ENCODE results near the gene ZNF236. TPM values are rescaled to one million over a fixed set of nuclear protein-coding genes. Genes with fewer than 3 reads are reported as not detected.

Gene ZNF236
- polyA plus RNA-seq, 3 donors: 1.7 to 6.5 (median 2.4) TPM

- TF ChIP-seq, protein P1, sequence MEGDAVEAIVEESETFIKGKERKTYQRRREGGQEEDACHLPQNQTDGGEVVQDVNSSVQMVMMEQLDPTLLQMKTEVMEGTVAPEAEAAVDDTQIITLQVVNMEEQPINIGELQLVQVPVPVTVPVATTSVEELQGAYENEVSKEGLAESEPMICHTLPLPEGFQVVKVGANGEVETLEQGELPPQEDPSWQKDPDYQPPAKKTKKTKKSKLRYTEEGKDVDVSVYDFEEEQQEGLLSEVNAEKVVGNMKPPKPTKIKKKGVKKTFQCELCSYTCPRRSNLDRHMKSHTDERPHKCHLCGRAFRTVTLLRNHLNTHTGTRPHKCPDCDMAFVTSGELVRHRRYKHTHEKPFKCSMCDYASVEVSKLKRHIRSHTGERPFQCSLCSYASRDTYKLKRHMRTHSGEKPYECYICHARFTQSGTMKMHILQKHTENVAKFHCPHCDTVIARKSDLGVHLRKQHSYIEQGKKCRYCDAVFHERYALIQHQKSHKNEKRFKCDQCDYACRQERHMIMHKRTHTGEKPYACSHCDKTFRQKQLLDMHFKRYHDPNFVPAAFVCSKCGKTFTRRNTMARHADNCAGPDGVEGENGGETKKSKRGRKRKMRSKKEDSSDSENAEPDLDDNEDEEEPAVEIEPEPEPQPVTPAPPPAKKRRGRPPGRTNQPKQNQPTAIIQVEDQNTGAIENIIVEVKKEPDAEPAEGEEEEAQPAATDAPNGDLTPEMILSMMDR (IDR thresholded peaks at IDR 0.05): no peak
- Mint-ChIP-seq H3K27me3 (ENCODE audit: low read depth in 3 of 3) (no peaks in the 10 kb centered on the region), H3K27ac (peak overlapping the region; percentile 92 to 98 (median 94)), H3K36me3 (peaks cover 29 to 30% of the 10 kb centered on the region in 2 donors), H3K4me3 (peak overlapping the region; percentile 67 to 84), H3K9me3 (no peaks in the 10 kb centered on the region), H3K4me1 (peaks cover 48% of the 10 kb centered on the region)
- WGBS (ENCODE audit: insufficient coverage): 31% methylated on average over 29 of the region's 29 CpGs
- H3K4me2 ChIP-seq (replicated peaks; ENCODE audit: extremely low read depth, low read length, poor library complexity, severe bottlenecking): peak overlapping the region; percentile 84
- H3K4me3 ChIP-seq (replicated peaks in 1 of 3; ENCODE audit: low read depth in 2 of 3, low read length in 3 of 3): peak overlapping the region in 1 of 3 experiments; percentile 75
- intact Hi-C loops (cut with micrococcal nuclease): loop anchor here in 1 of 2 donors (10.0 kb wide), 1 partner anchor 98 kb away; no protein-coding TSS in a partner anchor
- peak overlapping the region; percentile 50 for H2AFZ ChIP-seq (ENCODE audit: insufficient read depth, low read depth, low read length, poor library complexity, severe bottlenecking)
- peaks cover 47 to 52% of the 10 kb centered on the region in 2 donors for H3K4me1 ChIP-seq (ENCODE audit: control insufficient read depth in 1 of 2, insufficient read depth in 2 of 2, low read length in 2 of 2)
- no peaks in the 10 kb centered on the region for H3K27me3 ChIP-seq (ENCODE audit: control insufficient read depth in 2 of 2, insufficient read depth in 2 of 2, low read length in 2 of 2)
- peaks cover 13% of the 10 kb centered on the region for H3K79me2 ChIP-seq (ENCODE audit: insufficient read depth, low read length)
- H3K9me3 ChIP-seq (replicated peaks in 1 of 2; ENCODE audit: control insufficient read depth in 1 of 2, insufficient read depth in 1 of 2, low read length in 2 of 2): no peaks in the 10 kb centered on the region
- peaks cover 19 to 32% of the 10 kb centered on the region in 2 donors for H3K36me3 ChIP-seq (replicated peaks in 1 of 2; ENCODE audit: control insufficient read depth in 1 of 2, insufficient read depth in 2 of 2, low read length in 2 of 2)
- H3K9ac ChIP-seq (ENCODE audit: insufficient read depth, low read length, poor library complexity, severe bottlenecking): peak overlapping the region; percentile 52
- peak overlapping the region; percentile 82 to 95 for H3K27ac ChIP-seq (ENCODE audit: low read depth in 1 of 2, low read length in 2 of 2)
- DNase-seq: peak; percentile 55 to 67 (median 64)
- H4K20me1 ChIP-seq (ENCODE audit: insufficient read depth, low read length): no peaks in the 10 kb centered on the region
These were observed 184.2 kb downstream of the ZNF236 start for GRCh38 chr18:77006305-77007175.

GRCh38 chr18:77007251-77007650 is 184.9 kb downstream of the ZNF236 start:
- Histone ChIP-seq H2AFZ (ENCODE audit: insufficient read depth, low read depth, low read length, poor library complexity, severe bottlenecking) (no peak overlapping the region), H3K4me1 (ENCODE audit: control insufficient read depth in 1 of 2, insufficient read depth in 2 of 2, low read length in 2 of 2) (peaks cover 47 to 55% of the 10 kb centered on the region in 2 donors), H3K9me3 (replicated peaks in 1 of 2; ENCODE audit: control insufficient read depth in 1 of 2, insufficient read depth in 1 of 2, low read length in 2 of 2) (no peaks in the 10 kb centered on the region), H3K4me2 (replicated peaks; ENCODE audit: extremely low read depth, low read length, poor library complexity, severe bottlenecking) (peak overlapping the region; percentile 84), H3K9ac (ENCODE audit: insufficient read depth, low read length, poor library complexity, severe bottlenecking) (peak overlapping the region; percentile 52), H4K20me1 (ENCODE audit: insufficient read depth, low read length) (peaks cover 3% of the 10 kb centered on the region), H3K27ac (ENCODE audit: low read depth in 1 of 2, low read length in 2 of 2) (peak overlapping the region; percentile 82 to 95), H3K4me3 (replicated peaks in 1 of 3; ENCODE audit: low read depth in 2 of 3, low read length in 3 of 3) (peak overlapping the region in 1 of 3 experiments; percentile 75), H3K36me3 (replicated peaks in 1 of 2; ENCODE audit: control insufficient read depth in 1 of 2, insufficient read depth in 2 of 2, low read length in 2 of 2) (peaks cover 22 to 39% of the 10 kb centered on the region in 2 donors), H3K79me2 (ENCODE audit: insufficient read depth, low read length) (peaks cover 20% of the 10 kb centered on the region), H3K27me3 (ENCODE audit: control insufficient read depth in 2 of 2, insufficient read depth in 2 of 2, low read length in 2 of 2) (no peaks in the 10 kb centered on the region)
- intact Hi-C loops (cut with micrococcal nuclease): loop anchor here in 1 of 2 donors (10.0 kb wide), 1 partner anchor 98 kb away; no protein-coding TSS in a partner anchor
- WGBS (ENCODE audit: insufficient coverage): 59% methylated on average over 8 of the region's 12 CpGs
- H3K27ac Mint-ChIP-seq: peak overlapping the region; percentile 86 to 96 (median 94)
- H3K36me3 Mint-ChIP-seq: peaks cover 34 to 36% of the 10 kb centered on the region in 2 donors
- TF ChIP-seq, protein P1 (IDR thresholded peaks at IDR 0.05): no peak
- H3K4me1 Mint-ChIP-seq: peaks cover 50% of the 10 kb centered on the region
- peak overlapping the region; percentile 67 to 84 for H3K4me3 Mint-ChIP-seq
- H3K9me3 Mint-ChIP-seq: no peaks in the 10 kb centered on the region
- no peak for DNase-seq
- H3K27me3 Mint-ChIP-seq (ENCODE audit: low read depth in 3 of 3): no peaks in the 10 kb centered on the region
